ENCODE measurements around the gene ESRP2. TPM values are rescaled to one million over a fixed set of nuclear protein-coding genes. Genes with fewer than 3 reads are reported as not detected.

The ESRP2 gene
- total RNA-seq, 4 donors from 2014 or later = 61.3 to 87.5 (median 77.2) TPM

GRCh38 chr16:68257251-68257905 is 21.5 kb upstream of the ESRP2 start:
- in situ Hi-C loops (cut with MboI; ENCODE audit: low pct_ligation_motif_present in 1 of 4, low pct_unique_long_range_greater_than_20kb in 1 of 4, low sequenced_read_pairs in 3 of 4) (loop anchor here in 3 of 4 donors (5.0 to 10.0 kb wide), 2 partner anchors 67 to 75 kb away; no protein-coding TSS in a partner anchor), intact Hi-C loops (cut with DNase I; ENCODE audit: low total_unique reads) (no loop called here)
- TF ChIP-seq POLR2AphosphoS5 (IDR thresholded peaks at IDR 0.05) (no peak), POLR2A (IDR thresholded peaks at IDR 0.05) (no peak), EP300 (IDR thresholded peaks at IDR 0.05; ENCODE audit: low read depth) (no peak)
- TF ChIP-seq, protein P1, sequence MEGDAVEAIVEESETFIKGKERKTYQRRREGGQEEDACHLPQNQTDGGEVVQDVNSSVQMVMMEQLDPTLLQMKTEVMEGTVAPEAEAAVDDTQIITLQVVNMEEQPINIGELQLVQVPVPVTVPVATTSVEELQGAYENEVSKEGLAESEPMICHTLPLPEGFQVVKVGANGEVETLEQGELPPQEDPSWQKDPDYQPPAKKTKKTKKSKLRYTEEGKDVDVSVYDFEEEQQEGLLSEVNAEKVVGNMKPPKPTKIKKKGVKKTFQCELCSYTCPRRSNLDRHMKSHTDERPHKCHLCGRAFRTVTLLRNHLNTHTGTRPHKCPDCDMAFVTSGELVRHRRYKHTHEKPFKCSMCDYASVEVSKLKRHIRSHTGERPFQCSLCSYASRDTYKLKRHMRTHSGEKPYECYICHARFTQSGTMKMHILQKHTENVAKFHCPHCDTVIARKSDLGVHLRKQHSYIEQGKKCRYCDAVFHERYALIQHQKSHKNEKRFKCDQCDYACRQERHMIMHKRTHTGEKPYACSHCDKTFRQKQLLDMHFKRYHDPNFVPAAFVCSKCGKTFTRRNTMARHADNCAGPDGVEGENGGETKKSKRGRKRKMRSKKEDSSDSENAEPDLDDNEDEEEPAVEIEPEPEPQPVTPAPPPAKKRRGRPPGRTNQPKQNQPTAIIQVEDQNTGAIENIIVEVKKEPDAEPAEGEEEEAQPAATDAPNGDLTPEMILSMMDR (IDR thresholded peaks at IDR 0.05) = no peak
- Histone ChIP-seq H3K4me3 (no peak overlapping the region), H3K27ac (peak overlapping the region; percentile 84 to 88 (median 88)), H3K36me3 (peaks cover 0 to 23% (median 5%) of the 10 kb centered on the region in 4 donors), H3K9me3 (no peaks in the 10 kb centered on the region), H3K4me1 (peaks cover 9 to 30% (median 18%) of the 10 kb centered on the region in 4 donors), H3K27me3 (no peaks in the 10 kb centered on the region)
- peak; percentile 63 for DNase-seq
- 53% methylated on average over 6 of the region's 6 CpGs; no CpG with 5 or more reads in 1 of the 2 donors for WGBS, 2 donors (ENCODE audit: low coverage in 1 of 2)

DNA sequence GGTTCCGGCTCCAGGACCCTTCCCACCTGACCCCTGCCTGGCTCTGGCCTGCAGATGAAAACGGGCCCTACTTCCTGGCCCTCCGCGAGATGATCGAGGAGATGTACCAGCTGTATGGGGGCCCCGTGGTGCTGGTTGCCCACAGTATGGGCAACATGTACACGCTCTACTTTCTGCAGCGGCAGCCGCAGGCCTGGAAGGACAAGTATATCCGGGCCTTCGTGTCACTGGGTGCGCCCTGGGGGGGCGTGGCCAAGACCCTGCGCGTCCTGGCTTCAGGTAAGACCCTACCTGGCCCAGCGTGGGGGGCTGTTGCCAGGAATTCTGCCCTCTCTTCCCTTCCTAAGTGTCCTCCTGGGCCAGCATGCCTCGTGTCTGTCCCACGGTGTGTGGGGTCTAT is 19.8 kb upstream of the ESRP2 start:
- H3K27me3 ChIP-seq = no peaks in the 10 kb centered on the region
- in situ Hi-C loops (cut with MboI; ENCODE audit: low pct_ligation_motif_present in 1 of 4, low pct_unique_long_range_greater_than_20kb in 1 of 4, low sequenced_read_pairs in 3 of 4) = loop anchor here in 3 of 4 donors (5.0 to 10.0 kb wide), 2 partner anchors 69 to 77 kb away; no protein-coding TSS in a partner anchor
- no peak overlapping the region for H3K27ac ChIP-seq
- no peak overlapping the region for H3K4me3 ChIP-seq
- intact Hi-C loops (cut with DNase I; ENCODE audit: low total_unique reads) = no loop called here
- no peak for TF ChIP-seq POLR2AphosphoS5 (IDR thresholded peaks at IDR 0.05)
- no peak for TF ChIP-seq EP300 (IDR thresholded peaks at IDR 0.05; ENCODE audit: low read depth)
- no peak for TF ChIP-seq POLR2A (IDR thresholded peaks at IDR 0.05)
- TF ChIP-seq, protein P1 (IDR thresholded peaks at IDR 0.05) = no peak
- peaks cover 9 to 23% (median 18%) of the 10 kb centered on the region in 4 donors for H3K4me1 ChIP-seq
- no peaks in the 10 kb centered on the region for H3K9me3 ChIP-seq
- peaks cover 0 to 23% (median 6%) of the 10 kb centered on the region in 4 donors for H3K36me3 ChIP-seq
- no peak for DNase-seq
- WGBS, 2 donors (ENCODE audit: low coverage in 1 of 2) = 93% methylated on average over 18 of the region's 18 CpGs; no CpG with 5 or more reads in 1 of the 2 donors

- WGBS, 2 donors (ENCODE audit: low coverage in 1 of 2) = 91 to 94% methylated on average over 3 to 4 of the region's 4 CpGs
- Histone ChIP-seq H3K36me3 (peaks cover 0 to 16% (median 6%) of the 10 kb centered on the region in 4 donors), H3K27ac (no peak overlapping the region), H3K4me1 (peaks cover 9 to 20% (median 18%) of the 10 kb centered on the region in 4 donors), H3K4me3 (no peak overlapping the region), H3K9me3 (no peaks in the 10 kb centered on the region), H3K27me3 (no peaks in the 10 kb centered on the region)
- no peak for DNase-seq
- in situ Hi-C loops (cut with MboI; ENCODE audit: low pct_ligation_motif_present in 1 of 4, low pct_unique_long_range_greater_than_20kb in 1 of 4, low sequenced_read_pairs in 3 of 4) (loop anchor here in 1 of 4 donors (10.0 kb wide), 1 partner anchor 71 kb away; no protein-coding TSS in a partner anchor), intact Hi-C loops (cut with DNase I; ENCODE audit: low total_unique reads) (no loop called here)
- TF ChIP-seq, protein P1 (IDR thresholded peaks at IDR 0.05) = no peak
- TF ChIP-seq POLR2A (IDR thresholded peaks at IDR 0.05) (no peak), POLR2AphosphoS5 (IDR thresholded peaks at IDR 0.05) (no peak), EP300 (IDR thresholded peaks at IDR 0.05; ENCODE audit: low read depth) (no peak)
Observed at GRCh38 chr16:68253721-68254120, 17.8 kb upstream of the ESRP2 start.

GRCh38 chr16:68252383-68252782 is 16.5 kb upstream of the ESRP2 start:
- Histone ChIP-seq H3K27me3 (no peaks in the 10 kb centered on the region), H3K27ac (peak overlapping the region in 3 of 4 donors; percentile 0 to 46 (median 13)), H3K4me3 (no peak overlapping the region), H3K4me1 (peaks cover 4 to 12% (median 6%) of the 10 kb centered on the region in 4 donors), H3K9me3 (no peaks in the 10 kb centered on the region), H3K36me3 (peaks cover 0 to 16% (median 6%) of the 10 kb centered on the region in 4 donors)
- WGBS, 2 donors (ENCODE audit: low coverage in 1 of 2) = 86% methylated on average over 5 of the region's 5 CpGs; no CpG with 5 or more reads in 1 of the 2 donors
- DNase-seq = no peak
- TF ChIP-seq POLR2A (IDR thresholded peaks at IDR 0.05) = no peak
- TF ChIP-seq POLR2AphosphoS5 (IDR thresholded peaks at IDR 0.05) = no peak
- no peak for TF ChIP-seq EP300 (IDR thresholded peaks at IDR 0.05; ENCODE audit: low read depth)
- TF ChIP-seq, protein P1 (IDR thresholded peaks at IDR 0.05) = no peak
- intact Hi-C loops (cut with DNase I; ENCODE audit: low total_unique reads) = no loop called here
- in situ Hi-C loops (cut with MboI; ENCODE audit: low pct_ligation_motif_present in 1 of 4, low pct_unique_long_range_greater_than_20kb in 1 of 4, low sequenced_read_pairs in 3 of 4) = loop anchor here in 1 of 4 donors (10.0 kb wide), 1 partner anchor 72 kb away; no protein-coding TSS in a partner anchor
